ENCODE results near the gene RNF207.

Gene RNF207

DNA sequence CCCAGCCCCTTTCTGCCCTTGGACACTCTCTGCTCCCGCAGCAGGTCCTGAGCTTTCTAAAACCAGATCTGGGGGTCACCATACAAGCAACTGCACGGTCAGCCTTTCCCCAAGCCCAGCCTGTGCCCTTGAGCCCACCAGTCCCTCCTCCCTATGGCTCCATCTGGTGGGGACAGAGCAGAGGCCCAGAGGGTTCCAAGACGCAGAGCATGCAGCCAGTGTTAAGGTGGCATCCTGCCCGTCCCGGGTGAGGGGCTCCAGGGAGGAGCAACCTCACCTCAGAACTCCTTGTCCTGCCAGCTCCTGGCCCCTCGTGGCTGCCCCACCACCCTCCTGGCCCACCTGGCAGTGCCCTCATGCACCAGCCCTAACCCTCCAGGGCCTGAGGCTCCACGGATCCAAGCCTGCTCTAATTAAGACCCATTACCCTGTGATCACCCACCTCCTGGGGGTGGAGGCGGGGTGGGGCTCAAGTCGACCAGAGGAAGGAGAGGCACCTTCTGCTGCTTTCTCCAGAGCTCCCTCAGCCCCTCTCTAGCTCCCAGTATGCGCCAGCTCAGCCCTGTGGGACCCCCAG is 34.3 kb upstream of the RNF207 start:
- Histone ChIP-seq H3K27ac (replicated peaks) (no peak overlapping the region), H3K4me3 (replicated peaks; ENCODE audit: insufficient read depth, low read length) (no peak overlapping the region), H3K27me3 (ENCODE audit: insufficient read depth, poor library complexity, severe bottlenecking) (no peaks in the 10 kb centered on the region)
- DNase-seq (ENCODE audit: low read depth in 1 of 2, low spot score in 1 of 2) = no peak
- no peak for TF ChIP-seq GABPA (IDR thresholded peaks at IDR 0.05; ENCODE audit: low read depth)
- TF ChIP-seq POLR2AphosphoS5 (IDR thresholded peaks at IDR 0.05; ENCODE audit: low read depth) = no peak
- TF ChIP-seq SPI1 (IDR thresholded peaks at IDR 0.05; ENCODE audit: borderline replicate concordance, low read depth) = no peak

DNA sequence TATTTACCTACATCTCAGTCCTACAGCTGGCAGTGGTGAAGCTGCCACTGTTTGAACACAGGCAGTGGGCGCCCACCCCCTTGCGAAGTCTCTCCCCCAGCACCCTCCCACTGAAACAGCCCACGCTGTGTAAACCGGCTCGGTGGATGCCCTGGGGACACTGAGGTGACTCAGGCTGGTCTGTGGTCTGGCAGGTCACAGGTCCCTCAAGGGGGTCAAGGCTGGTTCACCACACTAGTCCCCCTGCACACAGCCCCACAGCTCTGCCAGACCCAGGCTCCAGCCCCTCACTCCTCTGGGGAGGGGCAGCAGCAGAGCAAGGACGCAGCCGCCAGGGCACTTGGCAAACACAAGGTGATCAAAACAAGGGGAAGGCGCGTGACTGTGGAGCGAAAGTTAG is 33.4 kb upstream of the RNF207 start:
- peaks cover 5% of the 10 kb centered on the region for H3K27me3 ChIP-seq (ENCODE audit: insufficient read depth, poor library complexity, severe bottlenecking)
- no peak overlapping the region for H3K27ac ChIP-seq (replicated peaks)
- TF ChIP-seq SPI1 (IDR thresholded peaks at IDR 0.05; ENCODE audit: borderline replicate concordance, low read depth) (no peak), POLR2AphosphoS5 (IDR thresholded peaks at IDR 0.05; ENCODE audit: low read depth) (no peak), GABPA (IDR thresholded peaks at IDR 0.05; ENCODE audit: low read depth) (no peak)
- TF ChIP-seq, protein P1, sequence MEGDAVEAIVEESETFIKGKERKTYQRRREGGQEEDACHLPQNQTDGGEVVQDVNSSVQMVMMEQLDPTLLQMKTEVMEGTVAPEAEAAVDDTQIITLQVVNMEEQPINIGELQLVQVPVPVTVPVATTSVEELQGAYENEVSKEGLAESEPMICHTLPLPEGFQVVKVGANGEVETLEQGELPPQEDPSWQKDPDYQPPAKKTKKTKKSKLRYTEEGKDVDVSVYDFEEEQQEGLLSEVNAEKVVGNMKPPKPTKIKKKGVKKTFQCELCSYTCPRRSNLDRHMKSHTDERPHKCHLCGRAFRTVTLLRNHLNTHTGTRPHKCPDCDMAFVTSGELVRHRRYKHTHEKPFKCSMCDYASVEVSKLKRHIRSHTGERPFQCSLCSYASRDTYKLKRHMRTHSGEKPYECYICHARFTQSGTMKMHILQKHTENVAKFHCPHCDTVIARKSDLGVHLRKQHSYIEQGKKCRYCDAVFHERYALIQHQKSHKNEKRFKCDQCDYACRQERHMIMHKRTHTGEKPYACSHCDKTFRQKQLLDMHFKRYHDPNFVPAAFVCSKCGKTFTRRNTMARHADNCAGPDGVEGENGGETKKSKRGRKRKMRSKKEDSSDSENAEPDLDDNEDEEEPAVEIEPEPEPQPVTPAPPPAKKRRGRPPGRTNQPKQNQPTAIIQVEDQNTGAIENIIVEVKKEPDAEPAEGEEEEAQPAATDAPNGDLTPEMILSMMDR (IDR thresholded peaks at IDR 0.05; ENCODE audit: insufficient read depth, low read length) = no peak
- TF ChIP-seq, protein P2, sequence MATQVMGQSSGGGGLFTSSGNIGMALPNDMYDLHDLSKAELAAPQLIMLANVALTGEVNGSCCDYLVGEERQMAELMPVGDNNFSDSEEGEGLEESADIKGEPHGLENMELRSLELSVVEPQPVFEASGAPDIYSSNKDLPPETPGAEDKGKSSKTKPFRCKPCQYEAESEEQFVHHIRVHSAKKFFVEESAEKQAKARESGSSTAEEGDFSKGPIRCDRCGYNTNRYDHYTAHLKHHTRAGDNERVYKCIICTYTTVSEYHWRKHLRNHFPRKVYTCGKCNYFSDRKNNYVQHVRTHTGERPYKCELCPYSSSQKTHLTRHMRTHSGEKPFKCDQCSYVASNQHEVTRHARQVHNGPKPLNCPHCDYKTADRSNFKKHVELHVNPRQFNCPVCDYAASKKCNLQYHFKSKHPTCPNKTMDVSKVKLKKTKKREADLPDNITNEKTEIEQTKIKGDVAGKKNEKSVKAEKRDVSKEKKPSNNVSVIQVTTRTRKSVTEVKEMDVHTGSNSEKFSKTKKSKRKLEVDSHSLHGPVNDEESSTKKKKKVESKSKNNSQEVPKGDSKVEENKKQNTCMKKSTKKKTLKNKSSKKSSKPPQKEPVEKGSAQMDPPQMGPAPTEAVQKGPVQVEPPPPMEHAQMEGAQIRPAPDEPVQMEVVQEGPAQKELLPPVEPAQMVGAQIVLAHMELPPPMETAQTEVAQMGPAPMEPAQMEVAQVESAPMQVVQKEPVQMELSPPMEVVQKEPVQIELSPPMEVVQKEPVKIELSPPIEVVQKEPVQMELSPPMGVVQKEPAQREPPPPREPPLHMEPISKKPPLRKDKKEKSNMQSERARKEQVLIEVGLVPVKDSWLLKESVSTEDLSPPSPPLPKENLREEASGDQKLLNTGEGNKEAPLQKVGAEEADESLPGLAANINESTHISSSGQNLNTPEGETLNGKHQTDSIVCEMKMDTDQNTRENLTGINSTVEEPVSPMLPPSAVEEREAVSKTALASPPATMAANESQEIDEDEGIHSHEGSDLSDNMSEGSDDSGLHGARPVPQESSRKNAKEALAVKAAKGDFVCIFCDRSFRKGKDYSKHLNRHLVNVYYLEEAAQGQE (IDR thresholded peaks at IDR 0.05; ENCODE audit: insufficient replicate concordance, low read depth) = no peak
- no peak for DNase-seq (ENCODE audit: low read depth in 1 of 2, low spot score in 1 of 2)
- no peak overlapping the region for H3K4me3 ChIP-seq (replicated peaks; ENCODE audit: insufficient read depth, low read length)

DNA sequence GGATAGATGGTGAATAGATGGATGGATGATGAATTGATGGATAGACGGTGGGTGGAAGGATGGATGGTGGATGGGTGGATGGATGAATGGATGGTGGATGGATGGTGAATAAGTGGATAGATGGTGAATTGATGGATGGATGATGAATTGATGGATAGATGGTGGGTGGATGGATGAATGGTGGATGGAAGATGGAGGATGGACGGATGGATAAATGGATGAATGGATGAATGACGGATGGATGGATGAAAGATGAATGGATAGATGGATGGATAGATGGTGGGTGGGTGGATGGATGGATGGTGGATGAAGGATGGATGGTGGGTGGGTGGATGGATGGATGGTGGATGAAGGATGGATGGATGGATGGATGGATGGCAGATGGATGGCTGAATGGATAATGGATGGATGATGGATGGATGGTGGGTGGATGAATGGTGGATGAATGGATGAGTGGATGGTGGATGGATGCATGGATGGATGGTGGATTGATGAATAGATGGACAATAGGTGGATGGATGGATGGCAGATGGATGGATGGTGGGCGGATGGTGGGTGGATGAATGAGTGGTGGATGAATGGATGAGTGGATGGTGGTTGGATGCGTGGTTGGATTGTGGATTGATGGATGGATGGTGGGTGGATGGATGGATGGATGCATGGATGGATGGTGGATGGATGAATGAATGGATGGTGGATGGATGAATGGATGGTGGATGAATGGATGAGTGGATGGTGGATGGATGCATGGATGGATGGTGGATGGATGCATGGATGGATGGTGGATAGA is 31.1 kb upstream of the RNF207 start:
- peaks cover 19% of the 10 kb centered on the region for H3K27me3 ChIP-seq (ENCODE audit: insufficient read depth, poor library complexity, severe bottlenecking)
- H3K4me3 ChIP-seq (replicated peaks; ENCODE audit: insufficient read depth, low read length) = no peak overlapping the region
- H3K27ac ChIP-seq (replicated peaks) = no peak overlapping the region
- no peak for DNase-seq (ENCODE audit: low read depth in 1 of 2, low spot score in 1 of 2)
- TF ChIP-seq POLR2AphosphoS5 (IDR thresholded peaks at IDR 0.05; ENCODE audit: low read depth) (no peak), GABPA (IDR thresholded peaks at IDR 0.05; ENCODE audit: low read depth) (no peak), SPI1 (IDR thresholded peaks at IDR 0.05; ENCODE audit: borderline replicate concordance, low read depth) (no peak)
- TF ChIP-seq, protein P1 (IDR thresholded peaks at IDR 0.05; ENCODE audit: insufficient read depth, low read length) = no peak
- TF ChIP-seq, protein P2 (IDR thresholded peaks at IDR 0.05; ENCODE audit: insufficient replicate concordance, low read depth) = no peak

DNA sequence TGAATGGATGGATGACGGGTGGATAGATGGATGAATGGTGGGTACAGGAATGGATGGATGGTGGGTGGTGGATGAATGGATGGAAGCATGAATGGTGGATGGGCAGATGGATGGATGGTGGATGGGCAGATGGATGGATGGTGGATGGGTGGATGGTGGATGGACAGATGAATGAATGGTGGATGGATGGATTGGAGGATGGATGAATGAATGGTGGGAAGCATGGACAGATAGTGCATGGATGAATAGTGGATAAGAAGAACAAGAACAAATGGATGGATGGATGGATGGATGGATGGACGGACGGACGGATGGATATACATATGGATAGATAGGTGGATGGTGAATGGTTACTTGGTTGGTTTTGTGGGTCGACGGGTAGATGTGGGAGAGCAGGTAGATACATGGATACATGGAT is 30.5 kb upstream of the RNF207 start:
- DNase-seq (ENCODE audit: low read depth in 1 of 2, low spot score in 1 of 2) = no peak
- Histone ChIP-seq H3K27me3 (ENCODE audit: insufficient read depth, poor library complexity, severe bottlenecking) (peaks cover 19% of the 10 kb centered on the region), H3K4me3 (replicated peaks; ENCODE audit: insufficient read depth, low read length) (no peak overlapping the region), H3K27ac (replicated peaks) (no peak overlapping the region)
- TF ChIP-seq SPI1 (IDR thresholded peaks at IDR 0.05; ENCODE audit: borderline replicate concordance, low read depth) = no peak
- TF ChIP-seq GABPA (IDR thresholded peaks at IDR 0.05; ENCODE audit: low read depth) = no peak
- no peak for TF ChIP-seq POLR2AphosphoS5 (IDR thresholded peaks at IDR 0.05; ENCODE audit: low read depth)
- TF ChIP-seq, protein P2 (IDR thresholded peaks at IDR 0.05; ENCODE audit: insufficient replicate concordance, low read depth) = no peak
- TF ChIP-seq, protein P1 (IDR thresholded peaks at IDR 0.05; ENCODE audit: insufficient read depth, low read length) = no peak
